Stomach (tissue), 4 donors: ENCODE measurements around the gene LIN28B.

Source experiments
- CTCF ChIP-seq, 7 experiments: fragments of 450-650 bp in 4 of 7; fragments of 200-600 bp in 3 of 7; sonication (generic) in 3 of 7; IDR thresholded peaks; one replicate each; pipeline ENCODE4 v1.5.1; 2016 to 2019; ENCODE audit warnings: antibody characterized with exemption in 7 of 7, control low read depth in 2 of 7, mild to moderate bottlenecking in 1 of 7
- EP300 ChIP-seq: sonication (generic); formaldehyde crosslinking; IDR thresholded peaks from one replicate; pipeline ENCODE4 v1.6.1; 2017; ENCODE audit warnings: antibody characterized with exemption
- POLR2A ChIP-seq, 4 donors: fragments of 450-650 bp; IDR thresholded peaks; one replicate each; pipeline ENCODE4 v1.6.1; 2016; ENCODE audit warnings: antibody characterized with exemption in 4 of 4, control low read depth in 2 of 4, mild to moderate bottlenecking in 1 of 4, moderate library complexity in 1 of 4
- POLR2AphosphoS5 ChIP-seq, 3 donors: sonication (generic); formaldehyde crosslinking; IDR thresholded peaks; one replicate each; pipeline ENCODE4 v1.6.1; 2016; ENCODE audit warnings: antibody characterized with exemption in 3 of 3

GRCh38 chr6:104959026-104959858 lies 2.3 kb downstream of the LIN28B start:
- TF ChIP-seq CTCF (IDR thresholded peaks at IDR 0.05) (no peak), POLR2A (IDR thresholded peaks at IDR 0.05) (no peak), POLR2AphosphoS5 (IDR thresholded peaks at IDR 0.05) (no peak), EP300 (no peak)
